GM19372 (cell line): ENCODE measurements around the gene HSD17B1.
"Not testable (repeated sequence)": the region's sequence is repeated elsewhere in the genome, so short reads cannot be mapped to it uniquely, and the experiment has no call there.

Experiments used
- ATAC-seq: cut with Tn5 transposase; IDR thresholded peaks from one replicate; pipeline ENCODE4 v1.9.1; 2021; ENCODE audit warnings: mild to moderate bottlenecking, low read depth, moderate library complexity; ENCODE audit not compliant: unreplicated experiment

HSD17B1 gene

DNA sequence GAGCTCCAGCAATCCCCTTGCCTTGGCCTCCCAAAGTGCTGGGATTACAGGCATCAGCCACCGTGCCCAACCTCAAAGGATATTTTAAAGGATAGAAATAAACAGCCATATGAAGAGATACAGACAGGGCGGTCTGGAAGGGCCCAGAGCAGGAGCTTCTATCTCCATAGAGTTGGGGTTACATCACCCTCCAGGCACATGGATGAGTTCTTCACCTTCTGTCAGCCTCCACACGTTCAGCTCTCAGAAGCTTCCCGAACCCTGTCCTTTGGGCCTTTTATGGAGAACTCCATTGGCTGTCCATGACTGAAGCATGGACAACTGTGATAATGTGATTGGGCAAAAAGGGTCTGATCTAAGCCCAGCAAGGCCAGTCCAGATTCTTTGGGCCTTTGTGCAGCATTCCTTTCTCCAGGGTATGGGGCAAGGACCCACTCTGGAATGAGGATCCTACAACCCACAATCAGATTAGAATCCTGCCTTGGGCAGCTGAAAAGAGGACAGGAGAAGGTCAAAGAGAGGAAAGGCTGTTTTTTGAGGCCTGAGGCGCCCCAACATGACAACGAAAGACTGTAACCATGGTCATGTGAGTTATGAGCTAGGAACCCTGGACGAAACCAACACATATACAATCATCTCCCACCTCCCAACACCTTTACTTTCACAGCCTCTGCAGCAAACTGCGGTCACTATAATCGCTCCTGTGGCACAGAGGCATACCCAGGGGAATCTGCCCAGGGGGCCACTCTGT, 6.8 kb upstream of the HSD17B1 start:
- not testable (repeated sequence) for ATAC-seq

DNA sequence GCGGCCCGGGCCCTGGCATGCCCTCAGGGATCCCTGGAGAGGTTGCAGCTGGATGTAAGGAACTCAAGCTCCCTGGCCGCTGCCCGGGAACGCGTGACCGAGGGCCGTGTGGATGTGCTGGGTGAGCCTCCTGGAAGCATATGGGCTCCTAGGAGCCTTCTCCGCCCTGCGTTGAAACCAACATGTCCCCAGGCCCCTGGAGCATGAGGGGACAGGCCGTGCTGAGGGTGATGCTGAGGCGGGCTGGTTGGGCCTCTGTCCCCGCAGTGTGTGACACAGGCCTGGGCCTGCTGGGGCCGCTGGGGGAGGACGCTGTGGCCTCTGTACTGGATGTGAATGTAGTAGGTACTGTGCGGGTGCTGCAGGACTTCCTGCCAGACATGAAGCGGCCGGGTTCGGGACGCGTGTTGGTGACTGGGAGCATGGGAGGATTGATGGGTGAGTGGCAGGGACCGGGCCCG, 5.7 kb upstream of the HSD17B1 start:
- ATAC-seq = no peak

DNA sequence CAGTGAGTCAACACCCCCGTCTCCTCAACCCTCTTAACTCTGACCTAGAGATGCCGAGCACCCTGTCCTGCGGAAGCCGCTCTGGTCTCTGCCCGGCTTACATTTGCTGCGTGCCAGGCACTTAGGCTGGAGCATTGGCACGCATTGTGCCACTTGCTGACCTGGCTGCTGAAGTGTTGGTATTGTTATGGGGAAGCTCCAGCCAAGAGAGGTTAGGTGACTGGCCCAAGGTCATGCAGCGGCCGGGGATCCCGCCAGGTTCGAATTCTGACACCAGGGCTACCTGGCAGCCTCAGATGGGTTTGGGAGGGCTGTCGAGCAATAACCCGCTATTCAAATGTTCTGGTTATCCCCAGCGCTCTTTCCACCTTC, 5.0 kb upstream of the HSD17B1 start:
- no peak for ATAC-seq

DNA sequence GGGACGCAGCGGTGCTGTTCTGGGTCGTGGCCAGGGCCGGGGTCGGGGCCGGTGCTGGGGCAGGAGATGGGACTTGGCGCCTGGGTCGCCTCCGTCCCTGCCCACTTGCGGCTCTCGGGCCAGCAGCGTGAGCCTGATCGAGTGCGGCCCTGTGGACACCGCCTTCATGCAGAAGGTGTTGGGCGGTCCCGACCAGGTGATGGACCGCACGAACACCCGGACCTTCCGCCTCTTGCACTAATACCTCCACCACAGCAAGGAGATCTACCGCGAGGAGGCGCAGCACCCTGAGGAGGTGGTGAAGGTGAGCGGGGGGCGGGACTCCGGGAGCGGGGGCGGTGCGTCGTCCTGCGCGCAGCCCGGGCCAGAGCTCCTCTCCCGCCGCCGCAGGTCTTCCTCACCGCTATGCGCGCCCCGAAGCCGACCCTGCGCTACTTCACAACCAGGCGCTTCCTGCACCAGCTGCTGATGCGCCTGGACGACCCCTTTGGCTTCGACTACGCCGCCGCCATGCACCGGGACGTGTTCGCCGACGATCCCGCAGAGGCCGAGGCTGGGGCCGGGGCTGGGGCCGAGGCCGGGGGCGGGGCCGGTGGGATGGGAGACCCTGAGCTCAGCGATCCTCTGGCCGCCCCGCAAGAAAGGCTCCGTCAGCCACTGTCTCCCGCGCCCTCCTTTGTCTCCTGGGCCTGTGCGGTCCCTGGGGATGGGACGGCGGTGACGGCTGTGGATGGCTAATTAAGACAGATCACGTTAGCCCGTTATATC, 4.5 kb upstream of the HSD17B1 start:
- ATAC-seq = peak; percentile 74

DNA sequence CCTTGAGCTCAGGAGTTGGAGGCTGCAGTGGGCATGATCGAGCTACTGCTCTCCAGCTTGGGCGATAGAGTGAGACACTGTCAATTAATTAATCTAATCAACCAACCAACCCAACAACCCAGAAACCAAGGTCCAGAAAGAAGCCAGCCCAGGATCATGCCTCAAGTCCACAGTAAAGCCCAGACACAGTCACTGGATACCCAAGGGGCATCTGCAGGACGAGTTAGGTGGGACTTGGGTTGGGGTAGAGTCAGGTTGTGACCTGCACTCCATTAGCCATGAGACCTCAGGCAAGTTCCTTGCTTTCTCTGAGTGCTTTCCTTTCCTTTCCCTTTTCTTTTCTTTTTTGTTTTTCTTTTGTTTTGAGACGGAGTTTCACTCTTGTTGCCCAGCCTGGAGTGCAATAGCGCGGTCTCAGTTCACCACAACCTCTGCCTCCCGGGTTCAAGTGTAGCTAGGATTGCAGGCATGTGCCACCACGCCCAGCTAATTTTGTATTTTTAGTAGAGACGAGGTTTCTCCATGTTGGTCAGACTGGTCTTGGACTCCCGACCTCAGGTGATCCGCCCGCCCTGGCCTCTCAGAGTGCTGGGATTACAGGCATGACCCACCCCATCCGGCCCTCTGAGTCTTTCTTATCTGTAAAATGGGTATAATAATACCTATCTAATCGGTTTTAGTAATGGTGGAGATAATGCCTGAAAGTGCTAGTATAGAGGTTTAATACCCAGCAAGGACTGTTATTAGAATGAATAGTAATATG, 3.5 kb upstream of the HSD17B1 start:
- ATAC-seq = no peak

DNA sequence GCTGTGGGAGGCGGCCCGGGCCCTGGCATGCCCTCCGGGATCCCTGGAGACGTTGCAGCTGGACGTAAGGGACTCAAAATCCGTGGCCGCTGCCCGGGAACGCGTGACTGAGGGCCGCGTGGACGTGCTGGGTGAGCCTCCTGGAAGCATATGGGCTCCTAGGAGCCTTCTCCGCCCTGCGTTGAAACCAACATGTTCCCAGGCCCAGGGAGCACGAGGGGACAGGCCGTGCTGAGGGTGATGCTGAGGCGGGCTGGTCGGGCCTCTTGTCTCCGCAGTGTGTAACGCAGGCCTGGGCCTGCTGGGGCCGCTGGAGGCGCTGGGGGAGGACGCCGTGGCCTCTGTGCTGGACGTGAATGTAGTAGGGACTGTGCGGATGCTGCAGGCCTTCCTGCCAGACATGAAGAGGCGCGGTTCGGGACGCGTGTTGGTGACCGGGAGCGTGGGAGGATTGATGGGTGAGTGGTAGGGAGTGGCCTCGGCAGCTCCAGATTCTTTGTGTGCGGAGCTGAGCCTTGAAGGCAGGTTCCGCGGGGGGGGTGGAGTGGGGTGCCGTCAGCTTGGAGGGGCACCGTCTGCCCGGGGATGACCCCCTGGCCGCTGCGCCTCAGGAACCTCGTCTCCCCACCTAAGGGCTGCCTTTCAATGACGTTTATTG, 567 bp downstream of the HSD17B1 start:
- no peak for ATAC-seq

DNA sequence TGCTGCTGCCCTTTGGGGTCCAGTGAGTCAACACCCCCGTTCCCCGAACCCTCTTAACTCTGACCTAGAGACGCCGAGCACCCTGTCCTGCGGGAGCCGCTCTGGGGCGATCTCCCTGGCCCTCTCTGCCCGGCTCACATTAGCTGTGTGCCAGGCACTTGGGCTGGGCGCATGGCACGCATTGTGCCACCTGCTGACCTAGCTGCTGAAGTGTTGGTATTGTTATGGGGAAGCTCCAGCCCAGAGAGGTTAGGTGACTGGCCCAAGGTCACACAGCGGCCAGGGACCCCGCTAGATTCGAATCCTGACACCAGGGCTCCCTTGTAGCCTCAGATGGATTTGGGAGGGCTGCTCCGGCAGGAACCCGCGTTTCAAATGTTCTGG, 1.1 kb downstream of the HSD17B1 start:
- ATAC-seq = no peak

DNA sequence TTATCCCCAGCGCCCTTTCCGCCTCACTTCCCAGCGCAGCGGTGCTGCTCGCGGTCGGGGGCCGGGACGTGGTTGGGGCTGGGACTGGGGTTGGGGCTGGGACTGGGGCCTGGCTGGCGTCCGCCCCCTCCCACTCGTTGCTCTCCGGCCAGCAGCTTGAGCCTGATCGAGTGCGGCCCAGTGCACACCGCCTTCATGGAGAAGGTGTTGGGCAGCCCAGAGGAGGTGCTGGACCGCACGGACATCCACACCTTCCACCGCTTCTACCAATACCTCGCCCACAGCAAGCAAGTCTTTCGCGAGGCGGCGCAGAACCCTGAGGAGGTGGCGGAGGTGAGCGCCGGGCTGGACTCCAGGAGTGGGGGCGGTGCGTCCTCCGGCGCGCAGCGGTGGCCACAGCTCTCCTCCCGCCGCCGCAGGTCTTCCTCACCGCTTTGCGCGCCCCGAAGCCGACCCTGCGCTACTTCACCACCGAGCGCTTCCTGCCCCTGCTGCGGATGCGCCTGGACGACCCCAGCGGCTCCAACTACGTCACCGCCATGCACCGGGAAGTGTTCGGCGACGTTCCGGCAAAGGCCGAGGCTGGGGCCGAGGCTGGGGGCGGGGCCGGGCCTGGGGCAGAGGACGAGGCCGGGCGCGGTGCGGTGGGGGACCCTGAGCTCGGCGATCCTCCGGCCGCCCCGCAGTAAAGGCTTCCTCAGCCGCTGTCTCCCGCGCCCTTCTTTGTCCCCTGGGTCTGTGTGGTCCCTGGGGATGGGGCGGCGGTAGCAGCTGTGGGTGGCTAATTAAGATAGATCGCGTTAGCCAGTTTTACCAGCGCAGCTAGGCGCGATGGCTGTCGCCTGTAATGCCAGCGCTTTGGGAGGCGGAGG, 1.8 kb downstream of the HSD17B1 start:
- no peak for ATAC-seq

DNA sequence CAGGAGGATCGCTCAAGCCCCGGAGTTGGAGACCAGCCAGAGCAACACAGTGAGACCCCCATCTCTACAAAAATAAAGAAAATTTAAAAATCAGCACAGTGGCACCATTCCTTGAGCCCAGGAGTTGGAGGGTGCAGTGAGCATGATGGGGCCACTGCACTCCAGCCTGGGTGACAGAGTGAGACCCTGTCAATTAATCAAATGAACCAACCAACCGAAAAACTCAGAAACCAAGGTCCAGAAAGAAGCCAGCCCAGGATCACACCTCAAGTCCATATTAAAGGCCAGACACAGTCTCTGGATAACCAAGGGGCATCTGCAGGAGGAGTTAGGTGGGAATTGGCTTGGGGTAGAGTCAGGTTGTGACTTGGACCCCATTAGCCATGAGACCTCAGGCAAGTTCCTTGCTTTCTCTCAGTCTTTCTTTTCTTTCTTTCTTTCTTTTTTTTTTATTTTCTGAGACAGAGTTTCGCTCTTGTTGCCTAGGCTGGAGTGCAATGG, 2.4 kb downstream of the HSD17B1 start:
- no peak for ATAC-seq

DNA sequence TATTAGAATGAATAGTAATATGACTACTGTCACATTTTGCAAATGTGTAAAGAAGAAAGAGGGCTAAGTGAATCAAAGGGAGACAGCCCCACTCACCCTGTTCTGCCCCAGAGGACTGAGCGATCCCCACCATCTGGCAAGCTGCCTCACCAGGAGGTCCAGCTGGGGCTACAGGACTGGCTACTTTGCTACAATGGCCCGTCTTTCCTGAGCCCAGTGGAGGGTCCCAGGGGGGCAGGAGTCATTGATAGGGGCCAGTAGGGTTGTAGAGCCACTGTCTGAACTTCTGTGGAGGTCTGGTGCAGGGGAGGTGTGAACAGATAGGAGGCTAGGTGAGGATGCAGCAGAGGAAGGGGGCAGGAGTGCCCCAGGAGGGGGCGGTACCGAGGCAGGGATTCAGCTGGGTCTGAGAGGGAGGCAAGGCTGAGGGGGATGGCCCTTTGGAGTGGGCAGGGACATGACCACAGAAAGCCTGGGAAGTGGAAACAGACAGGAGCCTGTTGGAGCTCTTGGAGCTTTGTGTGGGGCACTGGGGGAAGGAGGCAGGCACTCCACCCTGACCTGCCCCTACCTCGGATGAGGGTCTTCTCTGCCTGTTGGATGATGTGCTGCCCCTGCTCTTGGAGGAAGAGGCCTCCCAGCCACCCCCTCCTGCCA, 3.4 kb downstream of the HSD17B1 start:
- ATAC-seq = not testable (repeated sequence)

DNA sequence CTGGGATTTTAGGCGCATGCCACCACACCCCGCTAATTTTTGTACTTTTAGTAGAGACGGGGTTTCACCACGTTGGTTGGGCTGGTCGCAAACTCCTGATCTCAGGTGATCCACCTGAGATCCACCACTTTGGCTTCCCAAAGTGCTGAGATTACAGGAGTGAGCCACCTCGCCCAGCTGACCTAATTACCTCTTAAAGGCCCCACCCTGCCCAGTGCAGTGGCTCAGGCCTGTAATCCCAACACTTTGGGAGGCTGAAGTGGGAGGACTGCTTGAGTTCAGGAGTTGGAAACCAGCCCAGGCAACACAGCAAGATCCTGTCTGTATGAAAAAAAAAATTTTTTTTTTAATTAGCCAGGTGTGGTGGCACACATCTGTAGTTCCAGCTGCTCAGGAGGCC, 6.4 kb downstream of the HSD17B1 start:
- ATAC-seq = no peak

DNA sequence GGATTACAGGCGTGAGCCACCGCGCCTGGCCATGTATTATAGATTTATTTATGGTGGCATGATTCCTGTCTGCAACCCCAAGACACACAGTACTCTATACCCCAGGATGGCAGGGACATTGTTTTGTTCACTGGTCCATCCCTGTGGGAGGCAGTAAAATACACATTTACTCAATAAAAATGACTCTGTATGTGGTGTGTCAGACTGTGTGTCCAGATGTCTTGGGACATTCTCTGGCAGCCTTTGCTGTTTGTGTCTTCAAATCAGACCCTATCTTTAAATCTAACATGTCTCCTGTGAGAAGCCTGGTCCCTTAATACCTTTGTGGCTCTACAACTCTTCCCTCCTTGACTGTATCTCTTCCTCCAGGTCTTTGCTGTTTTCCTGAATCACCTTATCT, 7.5 kb downstream of the HSD17B1 start:
- no peak for ATAC-seq

DNA sequence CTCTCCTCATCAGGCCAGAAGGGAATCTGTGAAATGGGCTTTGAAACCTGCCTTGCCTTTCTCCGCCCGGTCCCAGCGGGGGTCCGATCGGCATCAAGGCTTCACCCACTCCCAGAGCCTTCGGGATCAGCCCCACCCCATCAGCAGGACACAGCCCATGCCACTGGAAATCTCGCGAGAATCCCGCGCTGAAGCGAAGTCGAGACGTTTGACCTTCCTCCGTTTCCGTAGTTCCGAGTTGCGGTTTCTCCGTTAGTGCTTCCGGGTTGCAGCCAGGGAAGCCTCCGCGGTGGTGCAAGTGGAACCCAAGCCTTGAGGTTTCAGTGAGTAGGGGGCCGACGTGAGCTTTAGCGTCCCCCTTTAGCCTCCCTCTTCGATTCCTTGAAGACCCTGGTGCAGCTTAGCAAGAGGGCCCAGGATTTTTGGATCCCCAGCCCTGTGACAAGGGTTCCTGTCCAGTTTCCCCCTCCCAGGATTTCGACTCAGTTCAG, 9.2 kb downstream of the HSD17B1 start, which contains the start of gene COASY:
Gene COASY, plus strand, starts transcription at position 252 of the 491 bp plus-strand sequence. CDS start 475 bp downstream, outside the sequence.
- no peak for ATAC-seq

DNA sequence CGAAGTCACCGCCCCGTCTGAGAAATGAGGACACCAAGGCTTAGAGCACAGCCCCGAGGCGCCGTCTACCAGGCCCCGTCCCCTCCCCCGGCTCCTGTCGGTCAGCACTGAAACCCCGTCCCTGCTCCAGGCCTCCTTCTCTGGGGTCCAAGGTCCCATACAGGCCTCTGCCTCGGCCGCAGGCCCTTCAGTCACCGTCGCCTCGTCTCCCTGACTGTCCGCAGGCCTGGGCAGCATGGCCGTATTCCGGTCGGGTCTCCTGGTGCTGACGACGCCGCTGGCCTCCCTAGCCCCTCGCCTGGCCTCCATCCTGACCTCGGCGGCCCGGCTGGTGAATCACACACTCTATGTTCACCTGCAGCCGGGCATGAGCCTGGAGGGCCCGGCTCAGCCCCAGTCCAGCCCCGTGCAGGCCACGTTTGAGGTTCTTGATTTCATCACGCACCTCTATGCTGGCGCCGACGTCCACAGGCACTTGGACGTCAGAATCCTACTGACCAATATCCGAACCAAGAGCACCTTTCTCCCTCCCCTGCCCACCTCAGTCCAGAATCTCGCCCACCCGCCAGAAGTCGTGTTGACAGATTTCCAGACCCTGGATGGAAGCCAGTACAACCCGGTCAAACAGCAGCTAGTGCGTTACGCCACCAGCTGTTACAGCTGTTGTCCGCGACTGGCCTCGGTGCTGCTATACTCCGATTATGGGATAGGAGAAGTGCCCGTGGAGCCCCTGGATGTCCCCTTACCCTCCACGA, 9.8 kb downstream of the HSD17B1 start:
- no peak for ATAC-seq

DNA sequence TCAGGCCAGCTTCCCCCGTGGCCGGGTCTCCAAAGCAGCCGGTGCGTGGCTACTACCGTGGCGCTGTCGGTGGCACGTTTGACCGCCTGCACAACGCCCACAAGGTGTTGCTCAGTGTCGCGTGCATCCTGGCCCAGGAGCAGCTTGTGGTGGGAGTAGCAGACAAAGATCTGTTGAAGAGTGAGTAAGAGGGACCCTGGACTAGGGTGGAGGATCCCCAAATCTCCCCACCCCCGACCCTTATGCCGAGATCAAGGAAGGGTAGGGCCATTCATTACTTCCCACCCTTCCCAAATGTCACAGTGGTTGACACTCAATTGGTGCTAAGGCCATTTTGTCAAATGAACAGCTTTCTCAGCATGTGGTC, 10.4 kb downstream of the HSD17B1 start:
- no peak for ATAC-seq

DNA sequence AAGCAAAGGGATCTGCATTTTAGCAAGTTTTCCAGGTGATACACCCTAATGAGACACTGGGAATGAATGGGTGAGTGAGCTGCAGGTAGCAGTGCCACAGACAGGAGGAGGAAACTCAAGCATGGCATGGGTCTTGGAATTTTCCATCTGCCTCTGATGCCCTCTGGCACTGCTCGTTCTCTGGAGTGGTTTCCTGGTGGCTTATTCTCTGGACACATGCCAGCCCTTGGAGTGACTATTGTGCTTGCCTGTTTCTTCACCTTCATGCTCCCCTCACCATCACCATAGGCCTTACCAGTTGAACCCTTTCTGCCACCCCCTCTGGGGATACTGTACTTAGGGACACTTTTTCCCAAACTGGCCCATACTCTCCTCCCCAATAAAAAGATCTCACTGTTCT, 10.8 kb downstream of the HSD17B1 start:
- ATAC-seq = no peak

DNA sequence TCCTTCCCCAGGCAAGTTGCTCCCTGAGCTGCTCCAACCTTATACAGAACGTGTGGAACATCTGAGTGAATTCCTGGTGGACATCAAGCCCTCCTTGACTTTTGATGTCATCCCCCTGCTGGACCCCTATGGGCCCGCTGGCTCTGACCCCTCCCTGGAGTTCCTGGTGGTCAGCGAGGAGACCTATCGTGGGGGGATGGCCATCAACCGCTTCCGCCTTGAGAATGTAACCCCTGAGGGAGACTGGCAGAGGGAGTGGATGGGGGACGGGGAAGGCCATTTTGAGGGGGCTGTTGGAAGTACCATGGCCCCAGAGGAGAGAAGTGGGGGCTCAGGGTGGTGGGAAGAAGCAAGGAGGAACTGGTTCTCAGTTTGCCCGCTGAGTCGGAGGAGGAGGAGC, 11.2 kb downstream of the HSD17B1 start:
- no peak for ATAC-seq

DNA sequence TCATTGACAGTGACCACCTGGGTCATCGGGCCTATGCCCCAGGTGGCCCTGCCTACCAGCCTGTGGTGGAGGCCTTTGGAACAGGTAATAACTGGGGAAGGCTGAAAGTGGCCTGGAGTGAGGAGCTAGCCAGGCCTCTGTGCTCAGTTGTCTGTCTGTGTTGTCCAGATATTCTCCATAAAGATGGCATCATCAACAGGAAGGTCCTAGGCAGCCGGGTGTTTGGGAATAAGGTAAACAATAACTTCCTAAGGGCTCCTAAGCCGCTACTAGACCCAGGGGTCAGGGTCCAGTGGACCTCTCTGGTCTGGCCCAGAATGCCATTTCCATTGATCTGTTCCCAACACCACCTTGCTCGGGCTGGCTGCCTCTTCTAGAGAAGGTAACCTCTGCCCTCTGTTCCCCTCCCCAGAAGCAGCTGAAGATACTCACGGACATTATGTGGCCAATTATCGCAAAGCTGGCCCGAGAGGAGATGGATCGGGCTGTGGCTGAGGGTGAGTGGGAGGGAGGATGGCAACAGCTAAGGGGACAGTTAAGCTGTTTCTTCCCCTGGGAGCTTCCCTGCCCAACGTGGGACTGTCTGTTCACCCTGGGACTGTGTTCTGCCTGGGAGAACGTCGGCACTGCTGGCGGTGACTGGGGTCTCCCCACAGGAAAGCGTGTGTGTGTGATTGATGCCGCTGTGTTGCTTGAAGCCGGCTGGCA, 12.2 kb downstream of the HSD17B1 start:
- ATAC-seq = no peak
